Stimulated activated effector memory CD8-positive, alpha-beta T cell treated with anti-CD3 and anti-CD28 coated beads, Interleukin-12 subunit alpha, Interleukin-12 subunit beta, amount 100 ng/mL, for 72 hours (primary cell): Measurements from ENCODE around the gene MAPK1.
"Not testable (repeated sequence)": the region's sequence is repeated elsewhere in the genome, so short reads cannot be mapped to it uniquely, and the experiment has no call there.

Experiments used
- ATAC-seq: fragments of 150-1000 bp; cut with Tn5 transposase; 2 replicates; pipeline ENCODE4 v1.10.0; 2021
- DNase-seq, 2 donors: peaks; one replicate each; pipeline ENCODE4 v3.0.0; 2021 to 2022; ENCODE audit warnings: low spot score in 2 of 2
- H3K27ac Mint-ChIP-seq: one replicate; pipeline ENCODE4 v1.8.0; 2022; ENCODE audit warnings: mild to moderate bottlenecking, mixed read lengths
- H3K36me3 Mint-ChIP-seq: one replicate; pipeline ENCODE4 v1.8.0; 2022; ENCODE audit warnings: mild to moderate bottlenecking, mixed read lengths
- H3K4me1 Mint-ChIP-seq: one replicate; pipeline ENCODE4 v1.8.0; 2022; ENCODE audit warnings: mixed read lengths
- H3K4me3 Mint-ChIP-seq: one replicate; pipeline ENCODE4 v1.8.0; 2022; ENCODE audit warnings: mild to moderate bottlenecking, mixed read lengths
- H3K9me3 Mint-ChIP-seq: one replicate; pipeline ENCODE4 v1.8.0; 2022; ENCODE audit warnings: mixed read lengths

Gene MAPK1

GRCh38 chr22:21802056-21802455, 65.4 kb downstream of the MAPK1 start:
- Mint-ChIP-seq H3K4me1 (peaks cover 16% of the 10 kb centered on the region), H3K4me3 (no peak overlapping the region), H3K9me3 (no peaks in the 10 kb centered on the region), H3K27ac (no peak overlapping the region), H3K36me3 (peaks cover 82% of the 10 kb centered on the region)
- ATAC-seq: peak; percentile 76
- DNase-seq: no peak

DNA sequence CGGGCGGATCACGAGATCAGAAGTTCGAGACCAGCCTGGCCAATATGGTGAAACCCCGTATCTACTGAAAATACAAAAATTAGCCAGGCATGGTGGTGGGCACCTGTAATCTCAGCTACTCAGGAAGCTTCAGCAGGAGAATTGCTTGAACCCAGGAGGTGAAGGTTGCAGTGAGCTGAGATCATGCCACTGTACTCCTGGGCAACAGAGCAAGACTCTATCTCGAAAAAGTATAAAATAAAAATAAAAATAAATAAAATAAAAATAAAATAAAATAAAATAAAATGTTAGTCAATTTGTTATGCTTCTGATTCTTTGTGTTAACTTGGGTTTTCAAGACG, 66.2 kb downstream of the MAPK1 start:
- H3K4me3 Mint-ChIP-seq, H3K9me3 Mint-ChIP-seq, DNase-seq, H3K27ac Mint-ChIP-seq, ATAC-seq: not testable (repeated sequence)
- Mint-ChIP-seq H3K36me3 (peaks cover 80% of the 10 kb centered on the region), H3K4me1 (peaks cover 21% of the 10 kb centered on the region)

DNA sequence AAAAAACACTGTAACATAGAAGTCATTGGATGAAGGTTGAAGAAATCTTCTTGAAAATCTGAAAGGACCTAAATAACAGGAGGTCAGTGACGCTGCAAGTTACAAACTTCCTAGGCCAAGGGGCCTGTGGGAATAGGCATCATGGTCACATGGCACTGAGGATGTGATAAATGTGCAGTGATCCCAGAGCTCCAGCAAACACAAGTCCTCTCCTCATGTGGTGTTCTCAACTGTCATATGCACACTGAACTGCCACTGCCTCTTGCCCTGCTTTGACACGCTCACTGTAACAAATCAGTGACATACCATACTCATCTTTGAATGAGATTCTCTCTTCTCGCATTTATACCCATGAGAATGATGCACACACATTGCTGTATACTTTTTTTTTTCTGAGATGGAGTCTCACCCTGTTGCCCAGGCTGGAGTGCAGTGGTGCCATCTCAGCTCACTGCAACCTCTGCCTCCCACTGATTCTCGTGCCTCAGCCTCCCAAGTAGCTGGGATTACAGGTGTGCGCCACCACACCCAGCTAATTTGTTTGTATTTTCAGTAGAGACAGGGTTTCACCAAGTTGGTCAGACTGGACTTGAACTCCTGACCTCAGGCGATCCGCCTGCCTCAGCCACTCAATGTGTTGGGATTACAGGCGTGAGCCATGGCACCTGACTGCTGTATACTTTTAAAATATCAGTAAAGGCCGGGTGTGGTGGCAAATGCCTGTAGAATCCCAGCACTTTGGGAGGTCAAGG, 66.7 kb downstream of the MAPK1 start:
- Mint-ChIP-seq H3K4me3 (no peak overlapping the region), H3K27ac (no peak overlapping the region), H3K9me3 (no peaks in the 10 kb centered on the region), H3K4me1 (peaks cover 23% of the 10 kb centered on the region), H3K36me3 (peaks cover 81% of the 10 kb centered on the region)
- ATAC-seq (no peak), DNase-seq (no peak)

DNA sequence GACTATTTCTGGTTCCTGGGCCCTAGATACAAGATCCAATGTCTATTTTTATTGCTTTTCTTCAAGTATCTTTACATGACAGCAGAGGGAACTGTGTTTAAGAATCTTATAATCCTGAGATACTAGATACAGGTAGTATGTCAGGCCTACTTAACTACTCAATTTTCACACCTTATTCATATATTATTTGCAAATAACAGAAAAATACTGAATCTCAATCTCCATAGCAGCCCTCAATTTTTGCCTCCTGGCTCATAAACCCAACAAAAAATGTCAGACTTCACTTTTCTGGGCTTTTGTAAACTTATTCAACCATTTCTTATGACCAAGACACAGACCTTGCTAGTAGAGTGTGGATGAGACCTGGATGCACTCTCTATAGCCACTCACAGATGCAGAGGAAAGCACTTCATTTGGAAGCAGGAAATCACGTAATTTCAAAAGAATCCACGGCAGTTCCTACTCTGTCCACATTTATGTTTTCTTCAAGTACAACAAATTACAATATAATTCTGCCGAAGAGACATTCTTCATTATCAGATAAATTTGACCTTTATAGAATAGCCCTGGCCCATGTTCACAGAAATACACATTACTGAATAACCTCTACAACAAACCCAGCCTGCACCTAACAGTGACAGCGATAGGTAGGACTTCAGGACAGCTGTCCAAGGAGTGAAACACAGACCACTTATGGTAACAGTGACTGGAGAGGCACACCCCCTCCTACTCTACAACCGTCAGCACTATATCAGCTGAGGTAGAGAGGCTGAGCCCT, 69.8 kb downstream of the MAPK1 start:
- Mint-ChIP-seq H3K4me1 (peaks cover 17% of the 10 kb centered on the region), H3K36me3 (peaks cover 82% of the 10 kb centered on the region), H3K27ac (no peak overlapping the region), H3K4me3 (no peak overlapping the region), H3K9me3 (no peaks in the 10 kb centered on the region)
- DNase-seq (no peak), ATAC-seq (no peak)

DNA sequence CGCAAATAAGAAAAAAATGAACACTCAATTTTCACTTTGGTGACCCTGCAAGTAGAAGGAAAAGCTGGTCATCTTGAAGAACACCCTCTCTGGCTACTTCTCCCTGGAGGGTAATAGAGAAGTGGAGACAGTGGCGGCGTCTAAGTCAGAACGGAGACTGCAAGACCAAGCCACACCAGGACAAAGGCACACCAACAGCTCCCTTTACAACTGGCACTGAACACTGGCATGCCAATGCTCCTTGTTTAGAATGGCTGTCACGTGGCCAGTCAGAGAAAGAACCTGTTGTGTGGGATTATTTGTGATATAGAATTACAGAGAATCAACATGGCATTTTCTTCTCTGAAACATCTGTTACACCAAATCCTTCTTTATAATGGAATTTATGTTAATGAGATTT, 70.6 kb downstream of the MAPK1 start:
- no peak overlapping the region for H3K27ac Mint-ChIP-seq
- no peak for DNase-seq

DNA sequence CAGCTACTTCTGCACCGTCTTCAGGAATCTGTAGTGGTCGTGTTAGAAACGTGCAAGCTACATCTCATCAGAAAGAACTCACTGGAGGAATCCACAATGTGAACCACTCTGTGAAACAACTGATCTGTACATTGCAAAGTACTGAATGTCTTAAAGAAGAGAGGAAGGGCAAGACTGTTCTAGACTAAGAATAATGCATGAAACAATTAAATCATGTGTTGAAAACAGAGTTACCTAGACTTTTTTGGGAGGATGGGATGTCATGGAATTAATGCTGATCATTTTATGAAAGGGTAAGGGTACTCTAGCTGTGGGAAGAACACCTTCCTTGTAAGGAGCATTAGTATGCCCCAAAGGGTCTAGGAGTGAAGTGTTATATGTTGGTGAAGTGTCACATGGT, 71.2 kb downstream of the MAPK1 start:
- Mint-ChIP-seq H3K4me1 (peaks cover 17% of the 10 kb centered on the region), H3K36me3 (peaks cover 84% of the 10 kb centered on the region), H3K4me3 (no peak overlapping the region)

More for the DNA sequence above, 70.6 kb downstream of the MAPK1 start:
- no peak overlapping the region for H3K4me3 Mint-ChIP-seq
- peaks cover 84% of the 10 kb centered on the region for H3K36me3 Mint-ChIP-seq
- ATAC-seq: no peak
- peaks cover 16% of the 10 kb centered on the region for H3K4me1 Mint-ChIP-seq
- H3K9me3 Mint-ChIP-seq: no peaks in the 10 kb centered on the region

GRCh38 chr22:21793716-21794115, 73.7 kb downstream of the MAPK1 start:
- H3K9me3 Mint-ChIP-seq, DNase-seq, H3K27ac Mint-ChIP-seq, H3K4me3 Mint-ChIP-seq, ATAC-seq: not testable (repeated sequence)
- Mint-ChIP-seq H3K36me3 (peaks cover 79% of the 10 kb centered on the region), H3K4me1 (peaks cover 26% of the 10 kb centered on the region)

More for the DNA sequence above, 71.2 kb downstream of the MAPK1 start:
- no peaks in the 10 kb centered on the region for H3K9me3 Mint-ChIP-seq
- no peak overlapping the region for H3K27ac Mint-ChIP-seq
- ATAC-seq: no peak
- DNase-seq: no peak

- peaks cover 31% of the 10 kb centered on the region for H3K4me1 Mint-ChIP-seq
- peak overlapping the region; percentile 60 for H3K27ac Mint-ChIP-seq
- no peaks in the 10 kb centered on the region for H3K9me3 Mint-ChIP-seq
- ATAC-seq (peak; percentile 95), DNase-seq (peak; percentile 28 to 59)
- H3K4me3 Mint-ChIP-seq: peak overlapping the region; percentile 25
- peaks cover 86% of the 10 kb centered on the region for H3K36me3 Mint-ChIP-seq
Measured at GRCh38 chr22:21791635-21792625, 75.5 kb downstream of the MAPK1 start.

DNA sequence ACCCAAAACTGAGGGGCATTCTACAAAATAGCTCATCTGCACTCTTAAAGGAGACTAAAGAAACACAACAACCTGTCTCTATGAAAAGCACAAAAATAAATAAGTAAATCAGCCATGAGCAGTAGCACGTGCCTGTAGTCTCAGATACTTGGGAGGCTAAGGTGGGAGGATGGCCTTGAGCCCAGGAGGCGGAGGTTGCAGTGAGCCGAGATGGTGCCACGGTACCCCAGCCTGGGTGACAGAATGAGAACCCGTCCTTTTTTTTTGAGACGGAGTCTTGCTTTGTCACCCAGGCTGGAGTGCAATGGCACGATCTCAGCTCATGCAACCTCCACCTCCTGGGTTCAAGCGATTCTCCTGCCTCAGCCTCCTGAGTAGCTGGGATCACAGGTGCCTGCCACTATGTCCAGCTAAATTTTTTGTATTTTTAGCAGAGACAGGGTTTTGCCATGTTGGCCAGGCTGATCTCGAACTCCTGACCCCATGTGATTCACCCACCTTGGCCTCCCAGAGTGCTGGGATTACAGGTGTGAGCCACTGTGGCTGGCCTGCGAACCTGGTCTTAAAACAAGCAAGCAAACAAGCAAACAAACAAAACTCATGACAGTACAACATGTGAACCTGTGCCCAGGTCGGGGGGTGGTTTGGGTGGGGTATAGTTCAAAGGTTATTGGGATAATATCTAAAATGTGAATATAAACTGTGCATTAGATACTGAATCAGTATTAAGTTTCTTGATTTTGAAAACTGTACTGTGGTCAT, 76.4 kb downstream of the MAPK1 start:
- peaks cover 26% of the 10 kb centered on the region for H3K4me1 Mint-ChIP-seq
- DNase-seq, H3K9me3 Mint-ChIP-seq: not testable (repeated sequence)
- peak overlapping the region; percentile 25 for H3K4me3 Mint-ChIP-seq
- ATAC-seq: peak; percentile 36
- H3K36me3 Mint-ChIP-seq: peaks cover 86% of the 10 kb centered on the region
- H3K27ac Mint-ChIP-seq: peak overlapping the region; percentile 60

DNA sequence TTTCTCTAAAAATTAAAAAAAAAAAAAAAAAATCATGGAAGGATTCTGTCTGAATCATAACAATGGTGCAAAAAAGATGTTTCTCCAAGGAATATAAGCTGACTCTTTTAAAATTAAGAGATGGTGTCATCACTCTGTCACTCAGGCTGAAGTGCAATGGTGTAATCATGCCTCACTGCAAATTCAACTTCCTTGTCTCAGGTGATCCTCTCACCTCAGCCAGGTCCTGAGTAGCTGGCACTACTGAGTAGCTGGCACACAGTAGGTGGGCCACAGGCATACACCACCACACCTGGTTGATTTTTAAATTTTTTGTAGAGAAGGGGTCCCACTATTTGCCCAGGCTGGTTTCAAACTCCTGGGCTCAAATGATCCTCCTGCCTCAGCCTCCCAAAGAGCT, 77.1 kb downstream of the MAPK1 start:
- Mint-ChIP-seq H3K4me3 (no peak overlapping the region), H3K36me3 (peaks cover 86% of the 10 kb centered on the region), H3K4me1 (peaks cover 30% of the 10 kb centered on the region), H3K9me3 (no peaks in the 10 kb centered on the region), H3K27ac (no peak overlapping the region)
- DNase-seq: no peak
- no peak for ATAC-seq

- not testable (repeated sequence) for H3K4me3 Mint-ChIP-seq, H3K9me3 Mint-ChIP-seq, ATAC-seq, DNase-seq, H3K27ac Mint-ChIP-seq
- Mint-ChIP-seq H3K36me3 (peaks cover 77% of the 10 kb centered on the region), H3K4me1 (peaks cover 30% of the 10 kb centered on the region)
Measured at GRCh38 chr22:21787565-21787964, 79.9 kb downstream of the MAPK1 start.

DNA sequence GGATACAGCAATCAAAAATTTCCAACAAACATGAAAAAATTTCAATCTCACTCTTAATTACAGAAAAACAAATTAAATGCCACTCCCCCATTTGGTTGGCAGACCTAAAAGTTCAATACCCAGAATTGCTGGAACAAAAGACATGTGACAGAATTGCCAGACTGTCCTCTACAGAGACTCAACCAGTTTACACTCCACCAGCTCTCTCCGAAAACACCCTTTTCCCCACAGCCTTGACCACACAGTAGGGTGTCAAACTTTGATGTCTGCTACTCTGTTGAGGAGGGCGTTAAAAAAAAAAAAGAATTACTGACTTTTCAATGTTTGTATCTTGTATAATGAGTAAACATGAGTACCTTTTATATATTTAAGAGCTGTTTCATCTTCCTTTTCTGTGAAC, 87.2 kb downstream of the MAPK1 start:
- peak; percentile 61 for ATAC-seq
- no peaks in the 10 kb centered on the region for H3K9me3 Mint-ChIP-seq
- H3K4me3 Mint-ChIP-seq: no peak overlapping the region
- H3K4me1 Mint-ChIP-seq: peaks cover 25% of the 10 kb centered on the region
- no peak for DNase-seq
- H3K36me3 Mint-ChIP-seq: peaks cover 50% of the 10 kb centered on the region
- H3K27ac Mint-ChIP-seq: no peak overlapping the region

GRCh38 chr22:21779444-21779843, 88.0 kb downstream of the MAPK1 start:
- Mint-ChIP-seq H3K4me1 (peaks cover 25% of the 10 kb centered on the region), H3K9me3 (no peaks in the 10 kb centered on the region), H3K4me3 (no peak overlapping the region), H3K27ac (no peak overlapping the region), H3K36me3 (peaks cover 44% of the 10 kb centered on the region)
- ATAC-seq (no peak), DNase-seq (no peak)

GRCh38 chr22:21778705-21779363, 88.6 kb downstream of the MAPK1 start:
- H3K9me3 Mint-ChIP-seq: no peaks in the 10 kb centered on the region
- no peak for DNase-seq
- no peak overlapping the region for H3K27ac Mint-ChIP-seq
- H3K4me3 Mint-ChIP-seq: no peak overlapping the region
- peaks cover 25% of the 10 kb centered on the region for H3K4me1 Mint-ChIP-seq
- ATAC-seq: no peak
- H3K36me3 Mint-ChIP-seq: peaks cover 43% of the 10 kb centered on the region
